K562 (cell line): Measurements from ENCODE around the gene SCYL3. TPM values are rescaled to one million over a fixed set of nuclear protein-coding genes. Genes with fewer than 3 reads are reported as not detected.

Experiments
- ATAC-seq: fragments of 200-7000 bp; cut with Tn5 transposase; 3 replicates; pipeline ENCODE4 v1.9.1; 2020; ENCODE audit warnings: moderate library complexity
- BruUV-seq: library from RNA; stranded (reverse); fragments of 400-500 nt; replicated peaks from 2 replicates; lab custom pipeline; 2021; lab: Mats Ljungman, UMichigan
- CTCF ChIA-PET: fragments of 300-600 bp; formaldehyde crosslinking; extraction: SDS; loops from one replicate; lab custom pipeline; 2021; ENCODE audit warnings: low intra/inter-chr PET ratio; lab: Yijun Ruan, JAX
- POLR2A ChIA-PET: fragments of 300-600, 350-650 bp; sonication (Branson Sonifier 250); formaldehyde crosslinking; extraction: SDS; loops from one replicate; lab custom pipeline; 2021; ENCODE audit warnings: antibody characterized with exemption, inconsistent platforms; lab: Yijun Ruan, JAX
- DNase-seq, 4 experiments: peaks; one replicate each; pipeline versions ENCODE4 v3.0.0 to v3.0.0-alpha.2; 2011 to 2018; ENCODE audit warnings: low spot score in 3 of 4, mixed read lengths in 3 of 4; ENCODE audit errors: extremely low read depth in 1 of 4
- FAIRE-seq: peaks from 2 replicates; lab custom pipeline; 2011; peaks lifted over from hg19 to GRCh38; lab: Jason Lieb, UNC
- H2AFZ ChIP-seq: 2 replicates; pipeline ENCODE4 v1.6.0; 2011; ENCODE audit warnings: low read depth, low read length, control low read depth, inconsistent platforms
- H3K27ac ChIP-seq: fragments of 200-600 bp; 3 replicates; pipeline ENCODE4 v1.8.0; 2011; ENCODE audit warnings: low read depth, mild to moderate bottlenecking, control low read depth, inconsistent platforms, low read length, moderate library complexity, mixed read lengths; ENCODE audit errors: extremely low read depth
- H3K27me3 ChIP-seq, 2 experiments: fragments of 300-600 bp in 1 of 2; 2 replicates in 1 of 2; 3 replicates in 1 of 2; pipeline versions ENCODE4 v1.6.0 to v1.8.0; 2011; ENCODE audit warnings: inconsistent platforms in 2 of 2, low read length in 2 of 2, mild to moderate bottlenecking in 1 of 2, mixed read lengths in 1 of 2, moderate library complexity in 1 of 2; ENCODE audit not compliant: control insufficient read depth in 2 of 2, insufficient read depth in 2 of 2
- H3K36me3 ChIP-seq: fragments of 300-600 bp; 3 replicates; pipeline ENCODE4 v1.8.0; 2011; ENCODE audit warnings: mild to moderate bottlenecking, low read length, inconsistent platforms; ENCODE audit not compliant: control insufficient read depth, insufficient read depth
- H3K4me1 ChIP-seq, 2 experiments: fragments of 200-600 bp in 1 of 2; replicated peaks in 1 of 2; 2 replicates in 1 of 2; 3 replicates in 1 of 2; pipeline versions ENCODE4 v1.5.1 to v1.8.0; 2011; ENCODE audit warnings: inconsistent platforms in 2 of 2, low read length in 2 of 2, mild to moderate bottlenecking in 1 of 2, mixed read lengths in 1 of 2, moderate library complexity in 1 of 2; ENCODE audit not compliant: control insufficient read depth in 2 of 2, insufficient read depth in 2 of 2
- H3K4me2 ChIP-seq: 2 replicates; pipeline ENCODE4 v1.6.1; 2011; ENCODE audit warnings: low read length, control low read depth, inconsistent platforms, mixed read lengths; ENCODE audit not compliant: insufficient read depth
- H3K4me3 ChIP-seq: fragments of 200-600 bp; sonication (generic), shearing (Covaris generic); 2 replicates; pipeline ENCODE4 v1.5.1; 2016; ENCODE audit warnings: control low read depth, inconsistent platforms
- H3K79me2 ChIP-seq: fragments of 200-600 bp; 3 replicates; pipeline ENCODE4 v1.8.0; 2011; ENCODE audit warnings: low read length, inconsistent platforms; ENCODE audit not compliant: control insufficient read depth, insufficient read depth
- H3K9ac ChIP-seq, 2 experiments: 2 replicates each; pipeline versions ENCODE4 v1.6.0 to v1.6.1; 2011; ENCODE audit warnings: low read depth in 2 of 2, low read length in 2 of 2, control low read depth in 1 of 2, inconsistent platforms in 1 of 2, mild to moderate bottlenecking in 1 of 2, mixed read lengths in 1 of 2; ENCODE audit not compliant: insufficient read depth in 1 of 2
- H3K9me1 ChIP-seq: one replicate; pipeline ENCODE4 v1.6.0; 2011; ENCODE audit warnings: inconsistent platforms, mild to moderate bottlenecking, low read length, moderate library complexity; ENCODE audit not compliant: control insufficient read depth, insufficient read depth
- H3K9me3 ChIP-seq: replicated peaks from 2 replicates; pipeline ENCODE4 v1.5.1; 2011; ENCODE audit warnings: low read depth, low read length, inconsistent platforms; ENCODE audit not compliant: control insufficient read depth, insufficient read depth
- H4K20me1 ChIP-seq: replicated peaks from 2 replicates; pipeline ENCODE4 v1.6.1; 2011; ENCODE audit warnings: low read length, inconsistent platforms, mixed read lengths; ENCODE audit not compliant: control insufficient read depth, insufficient read depth
- CHD1 ChIP-seq: fragments of 200-600 bp; sonication (generic); IDR thresholded peaks from one replicate; pipeline ENCODE4 v1.6.1; 2012; ENCODE audit warnings: mild to moderate bottlenecking, moderate library complexity, low read length, inconsistent platforms
- DMBX1 ChIP-seq: fragments of 250-450 bp; sonication (Bioruptor Pico); IDR thresholded peaks from 2 replicates; pipeline ENCODE4 v1.8.0; 2022; ENCODE audit warnings: inconsistent platforms, mild to moderate bottlenecking, moderate library complexity, borderline replicate concordance
- GATAD2B ChIP-seq: fragments of 450-650 bp; IDR thresholded peaks from 2 replicates; pipeline ENCODE4 v1.6.1; 2017; ENCODE audit warnings: mild to moderate bottlenecking, borderline replicate concordance
- HNRNPK ChIP-seq: fragments of 200-400 bp; formaldehyde crosslinking; IDR thresholded peaks from one replicate; pipeline ENCODE4 v1.6.1; 2018; ENCODE audit warnings: mild to moderate bottlenecking, low read depth, low read length; ENCODE audit not compliant: poor library complexity, severe bottlenecking
- HNRNPL ChIP-seq: fragments of 200-400 bp; formaldehyde crosslinking; IDR thresholded peaks from 2 replicates; pipeline ENCODE4 v1.6.1; 2017; ENCODE audit warnings: low read depth, mild to moderate bottlenecking, low read length
- HNRNPLL ChIP-seq: fragments of 200-400 bp; formaldehyde crosslinking; IDR thresholded peaks from 2 replicates; pipeline ENCODE4 v1.6.1; 2017; ENCODE audit warnings: low read length, low read depth, mild to moderate bottlenecking; ENCODE audit not compliant: poor library complexity, severe bottlenecking
- KDM2B ChIP-seq: fragments of 250-450 bp; sonication (Bioruptor Pico); IDR thresholded peaks from 2 replicates; pipeline ENCODE4 v1.8.0; 2021; ENCODE audit warnings: mild to moderate bottlenecking, moderate library complexity
- POLR2A ChIP-seq: fragments of 450-650 bp; conservative IDR thresholded peaks from 2 replicates; pipeline ENCODE4 v1.6.1; 2016
- POLR2AphosphoS2 ChIP-seq: IDR thresholded peaks from 2 replicates; pipeline ENCODE4 v1.6.1; 2012; ENCODE audit warnings: low read length, improper control_type of control experiment
- RBFOX2 ChIP-seq: fragments of 200-400 bp; formaldehyde crosslinking; IDR thresholded peaks from 2 replicates; pipeline ENCODE4 v1.6.1; 2017; ENCODE audit warnings: low read depth, mild to moderate bottlenecking, low read length, moderate library complexity
- RBM34 ChIP-seq: fragments of 200-400 bp; formaldehyde crosslinking; IDR thresholded peaks from 2 replicates; pipeline ENCODE4 v1.6.1; 2018; ENCODE audit warnings: low read length, borderline replicate concordance; ENCODE audit not compliant: insufficient read depth
- SAFB ChIP-seq: fragments of 200-400 bp; formaldehyde crosslinking; IDR thresholded peaks from 2 replicates; pipeline ENCODE4 v1.6.1; 2017; ENCODE audit warnings: low read depth, low read length, borderline replicate concordance
- SIN3B ChIP-seq: fragments of 450-650 bp; IDR thresholded peaks from 2 replicates; pipeline ENCODE4 v1.6.1; 2017; ENCODE audit warnings: low read depth, mild to moderate bottlenecking, moderate library complexity
- SMAD1 ChIP-seq: fragments of 150-350 bp; IDR thresholded peaks from 2 replicates; pipeline ENCODE4 v1.6.1; 2014; ENCODE audit warnings: low read length, low read depth; ENCODE audit not compliant: partially characterized antibody
- SMARCA5 ChIP-seq: fragments of 450-650 bp; IDR thresholded peaks from 2 replicates; pipeline ENCODE4 v1.6.1; 2016
- SUPT5H ChIP-seq: fragments of 450-650 bp; IDR thresholded peaks from 2 replicates; pipeline ENCODE4 v1.6.1; 2016
- TGIF2 ChIP-seq: sonication (generic); formaldehyde crosslinking; IDR thresholded peaks from 2 replicates; pipeline ENCODE4 v1.8.1; 2022; ENCODE audit warnings: mild to moderate bottlenecking, missing genetic modification reagents, moderate library complexity
- U2AF1 ChIP-seq: fragments of 200-400 bp; formaldehyde crosslinking; optimal IDR thresholded peaks from 2 replicates; pipeline ENCODE3; 2017; ENCODE audit warnings: mild to moderate bottlenecking, low read depth, low read length, moderate library complexity
- ZFPM2 ChIP-seq: fragments of 250-450 bp; sonication (Bioruptor Pico); IDR thresholded peaks from 2 replicates; pipeline ENCODE4 v1.5.1; 2022; ENCODE audit warnings: mild to moderate bottlenecking
- ZNF263 ChIP-seq: sonication (generic); formaldehyde crosslinking; IDR thresholded peaks from 2 replicates; pipeline ENCODE4 v1.8.0; 2022; ENCODE audit warnings: mild to moderate bottlenecking, missing genetic modification reagents, borderline replicate concordance
- WGBS: fragments of 100-300 bp; shearing (Covaris generic); methylation state at CpG from one replicate; pipeline ENCODE4 v1.1.6; 2016; ENCODE audit warnings: low coverage, mixed read lengths; ENCODE audit not compliant: insufficient coverage; ENCODE audit errors: missing lambda C conversion rate; 5-methylcytosine and 5-hydroxymethylcytosine counted together
- in situ Hi-C: fragments of 300-500 bp; cut with MboI; formaldehyde crosslinking; loops from 4 replicates; pipeline ENCODE4 v1.15.0; 2018; ENCODE audit warnings: inconsistent platforms, mixed read lengths
- intact Hi-C: fragments of 100-400 bp; cut with micrococcal nuclease; formaldehyde crosslinking; loops from 2 replicates; pipeline ENCODE4 v1.14.2; 2022
- polyA plus RNA-seq, 8 experiments: library from polyadenylated mRNA; depleted of rRNA in 4 of 8; stranded (reverse) in 5 of 8; unstranded in 3 of 8; fragments of >200 nt; fragmentation: Nextera tagmentation in 2 of 8; fragmentation: Illumina TruSeq in 1 of 8; extraction: Ambion mirVana in 2 of 8; extraction: Trizol in 1 of 8; gene quantifications; 2 replicates each; pipeline versions ENCODE4 v1.2.1 to v1.2.3, GENCODE V29; 2011 to 2014; ENCODE audit warnings: inconsistent platforms in 1 of 8, missing spikeins in 1 of 8
- total RNA-seq, 7 experiments: library from RNA; depleted of rRNA in 6 of 7; stranded (reverse); fragments of >200 nt in 6 of 7; fragmentation: Illumina TruSeq in 2 of 7; extraction: Trizol in 2 of 7; gene quantifications; 2 replicates each; pipeline versions ENCODE4 v1.2.1 to v1.2.3, GENCODE V29; 2011 to 2021; ENCODE audit warnings: low replicate concordance in 1 of 7
- TF ChIP-seq, protein P1 (sequence below): sonication (generic); formaldehyde crosslinking; IDR thresholded peaks from 2 replicates; pipeline ENCODE4 v1.8.1; 2023; ENCODE audit warnings: mild to moderate bottlenecking, missing genetic modification reagents

The SCYL3 gene
- total and polyA plus RNA-seq, 9 of the 15 experiments (the other 6 are each of a cell fraction or from before 2014, with no cell fraction given) = 3.6 to 11.4 (median 7.1) TPM

DNA sequence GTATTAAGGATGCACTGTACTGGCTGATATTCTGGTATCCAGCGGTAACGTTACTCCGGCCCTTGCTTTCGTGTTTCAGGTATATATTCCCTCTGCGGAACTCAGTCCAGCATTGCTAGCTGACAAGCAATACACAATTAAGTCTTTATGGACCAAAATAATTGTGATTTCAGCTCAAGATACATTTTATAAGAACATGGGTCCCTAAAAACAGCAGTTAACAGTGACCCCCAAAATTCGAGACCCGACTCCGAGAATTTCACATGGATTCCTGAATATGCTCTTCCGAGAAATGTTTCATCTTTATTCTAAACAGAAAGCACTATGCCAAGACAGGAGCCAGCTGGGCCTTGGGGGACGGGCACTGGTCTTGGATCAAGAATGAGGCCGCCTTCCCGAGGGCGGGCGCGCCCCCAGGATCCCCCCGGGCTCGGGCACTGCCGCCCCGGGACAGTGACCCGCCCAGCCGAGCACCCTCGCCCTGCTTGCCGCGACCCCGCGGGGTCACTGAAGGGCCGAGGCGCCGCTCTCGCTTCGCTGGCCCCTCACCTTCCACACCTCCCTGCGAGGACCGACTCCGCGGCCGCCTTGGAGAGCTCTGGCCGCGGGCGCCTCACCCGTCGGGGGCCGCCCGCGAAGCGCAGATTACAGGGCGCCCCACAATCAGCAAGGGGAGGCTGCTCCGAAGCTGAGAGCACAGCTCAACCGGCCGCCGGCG, 610 bp downstream of the SCYL3 start:
- Histone ChIP-seq H3K9me1 (no peaks in the 10 kb centered on the region), H2AFZ (peak overlapping the region; percentile 86), H3K36me3 (peaks cover 8% of the 10 kb centered on the region; the same call in 2 of the 3 replicates), H3K9ac (peak overlapping the region; percentile 94), H3K9me3 (no peaks in the 10 kb centered on the region), H3K27ac (peak overlapping the region; percentile 98), H3K79me2 (peaks cover 40% of the 10 kb centered on the region), H4K20me1 (no peaks in the 10 kb centered on the region), H3K4me2 (peak overlapping the region; percentile 88), H3K4me3 (peak overlapping the region; percentile 69), H3K4me1 (peaks cover 3 to 27% of the 10 kb centered on the region in 2 experiments), H3K27me3 (no peaks in the 10 kb centered on the region)
- WGBS = 1% methylated on average over 47 of the region's 51 CpGs
- no TSS peak for BruUV-seq
- FAIRE-seq (no peak), DNase-seq (peak in 1 of 4 experiments; percentile 40), ATAC-seq (peak; percentile 9)
- intact Hi-C loops = loop anchor here (1.0 to 5.0 kb wide), 4 partner anchors 98 to 639 kb away; partner anchors contain the start of genes GORAB, KIFAP3 and SLC19A2
- POLR2A ChIA-PET = interaction anchor here (0.6 to 2.3 kb wide), 10 partner anchors 9 to 639 kb away, joined by 3 to 12 read pairs (median 4); partner anchors contain the start of gene GORAB
- in situ Hi-C loops = no loop called here
- CTCF ChIA-PET = no interaction called here
- no peak for TF ChIP-seq SMAD1
- TF ChIP-seq DMBX1 = peak; percentile 35; the same call in 1 of the 2 replicates
- peak; percentile 90 for TF ChIP-seq KDM2B (CRISPR knock-in tag)
- peak; percentile 76 for TF ChIP-seq HNRNPLL
- no peak for TF ChIP-seq SAFB
- no peak for TF ChIP-seq POLR2AphosphoS2
- TF ChIP-seq HNRNPK = no peak
- TF ChIP-seq RBM34 = 0 out of 2 replicates have a peak, but pooled peaks have one; percentile 86
- TF ChIP-seq POLR2A = peak; percentile 73
- no peak for TF ChIP-seq SMARCA5
- 0 out of 2 replicates have a peak, but pooled peaks have one; percentile 11 for TF ChIP-seq GATAD2B
- TF ChIP-seq ZFPM2 = 0 out of 2 replicates have a peak, but pooled peaks have one; percentile 57
- 0 out of 2 replicates have a peak, but pooled peaks have one; percentile 33 for TF ChIP-seq SIN3B
- TF ChIP-seq ZNF263 (CRISPR knock-in tag) = no peak
- TF ChIP-seq TGIF2 = peak; percentile 72; the same call in 1 of the 2 replicates
- TF ChIP-seq, protein P1, sequence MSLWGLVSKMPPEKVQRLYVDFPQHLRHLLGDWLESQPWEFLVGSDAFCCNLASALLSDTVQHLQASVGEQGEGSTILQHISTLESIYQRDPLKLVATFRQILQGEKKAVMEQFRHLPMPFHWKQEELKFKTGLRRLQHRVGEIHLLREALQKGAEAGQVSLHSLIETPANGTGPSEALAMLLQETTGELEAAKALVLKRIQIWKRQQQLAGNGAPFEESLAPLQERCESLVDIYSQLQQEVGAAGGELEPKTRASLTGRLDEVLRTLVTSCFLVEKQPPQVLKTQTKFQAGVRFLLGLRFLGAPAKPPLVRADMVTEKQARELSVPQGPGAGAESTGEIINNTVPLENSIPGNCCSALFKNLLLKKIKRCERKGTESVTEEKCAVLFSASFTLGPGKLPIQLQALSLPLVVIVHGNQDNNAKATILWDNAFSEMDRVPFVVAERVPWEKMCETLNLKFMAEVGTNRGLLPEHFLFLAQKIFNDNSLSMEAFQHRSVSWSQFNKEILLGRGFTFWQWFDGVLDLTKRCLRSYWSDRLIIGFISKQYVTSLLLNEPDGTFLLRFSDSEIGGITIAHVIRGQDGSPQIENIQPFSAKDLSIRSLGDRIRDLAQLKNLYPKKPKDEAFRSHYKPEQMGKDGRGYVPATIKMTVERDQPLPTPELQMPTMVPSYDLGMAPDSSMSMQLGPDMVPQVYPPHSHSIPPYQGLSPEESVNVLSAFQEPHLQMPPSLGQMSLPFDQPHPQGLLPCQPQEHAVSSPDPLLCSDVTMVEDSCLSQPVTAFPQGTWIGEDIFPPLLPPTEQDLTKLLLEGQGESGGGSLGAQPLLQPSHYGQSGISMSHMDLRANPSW (CRISPR knock-in tag) = no peak
- peak; percentile 87 for TF ChIP-seq RBFOX2
- peak; percentile 76 for TF ChIP-seq CHD1
- TF ChIP-seq HNRNPL = 0 out of 2 replicates have a peak, but pooled peaks have one; percentile 56
- TF ChIP-seq U2AF1 = peak; percentile 62
- 0 out of 2 replicates have a peak, but pooled peaks have one; percentile 73 for TF ChIP-seq SUPT5H
